ENCODE measurements around the gene SAPCD2.

SAPCD2 gene

DNA sequence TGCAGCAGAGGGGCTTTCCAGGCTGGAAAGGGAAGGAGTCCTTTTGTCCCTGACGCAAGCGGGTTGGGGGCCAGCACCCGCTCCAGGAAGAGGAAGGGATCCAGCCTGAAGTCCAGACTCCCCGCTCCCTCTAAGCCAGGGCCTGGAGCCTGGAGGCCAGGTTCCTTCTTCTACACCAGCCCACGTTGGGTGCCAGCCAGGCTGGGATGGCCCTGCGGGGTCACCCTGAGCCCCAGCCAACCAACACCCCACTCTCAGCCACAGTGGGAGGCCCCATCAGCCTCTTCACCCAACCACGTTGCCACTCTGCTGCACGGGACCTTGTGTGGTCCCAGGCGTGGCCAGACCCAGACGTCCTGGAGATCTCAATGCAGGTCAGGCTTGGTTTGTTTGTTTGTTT is 37.5 kb downstream of the SAPCD2 start:
- FAIRE-seq: no peak

DNA sequence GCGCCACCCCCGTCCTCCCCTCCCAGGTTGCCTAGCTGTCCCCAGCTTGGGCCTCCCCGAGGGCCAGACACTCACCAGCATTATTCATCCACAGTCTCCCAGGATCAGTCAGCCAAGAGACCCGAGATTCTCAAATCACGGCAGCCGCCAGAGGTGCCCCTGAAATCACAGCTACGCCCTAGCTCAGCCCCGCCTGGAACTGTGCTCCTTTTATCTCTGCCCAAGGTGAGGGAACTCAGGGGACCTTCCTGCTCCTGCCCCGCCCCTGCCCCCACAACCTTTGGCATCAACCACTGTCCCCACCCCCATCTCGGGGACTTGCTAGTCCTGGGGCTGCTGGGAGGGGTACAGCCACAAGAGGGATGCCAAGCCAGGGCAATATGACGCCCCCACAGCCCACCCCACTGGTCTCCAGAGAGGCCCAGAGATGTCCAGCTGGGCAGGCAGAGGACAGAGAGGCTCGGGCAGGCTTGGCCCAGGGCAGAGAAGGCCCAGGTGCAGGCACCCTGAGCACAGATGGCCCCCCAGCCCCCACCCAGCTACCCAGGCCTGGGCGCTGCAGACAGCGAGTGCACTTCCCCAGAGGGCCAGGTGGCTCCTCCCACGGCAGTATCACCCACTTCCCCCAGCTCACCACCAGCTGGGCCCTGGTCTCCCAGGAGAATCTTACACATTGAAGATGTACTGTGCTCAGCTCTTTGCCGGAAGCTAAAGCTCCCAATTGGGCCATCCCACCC is 38.3 kb downstream of the SAPCD2 start, which contains the start of gene FUT7:
Gene FUT7 (minus strand): TSS at position 185 of the 737 bp plus-strand sequence. CDS start 97 bp downstream, at position 88.
- TF ChIP-seq, protein P1, sequence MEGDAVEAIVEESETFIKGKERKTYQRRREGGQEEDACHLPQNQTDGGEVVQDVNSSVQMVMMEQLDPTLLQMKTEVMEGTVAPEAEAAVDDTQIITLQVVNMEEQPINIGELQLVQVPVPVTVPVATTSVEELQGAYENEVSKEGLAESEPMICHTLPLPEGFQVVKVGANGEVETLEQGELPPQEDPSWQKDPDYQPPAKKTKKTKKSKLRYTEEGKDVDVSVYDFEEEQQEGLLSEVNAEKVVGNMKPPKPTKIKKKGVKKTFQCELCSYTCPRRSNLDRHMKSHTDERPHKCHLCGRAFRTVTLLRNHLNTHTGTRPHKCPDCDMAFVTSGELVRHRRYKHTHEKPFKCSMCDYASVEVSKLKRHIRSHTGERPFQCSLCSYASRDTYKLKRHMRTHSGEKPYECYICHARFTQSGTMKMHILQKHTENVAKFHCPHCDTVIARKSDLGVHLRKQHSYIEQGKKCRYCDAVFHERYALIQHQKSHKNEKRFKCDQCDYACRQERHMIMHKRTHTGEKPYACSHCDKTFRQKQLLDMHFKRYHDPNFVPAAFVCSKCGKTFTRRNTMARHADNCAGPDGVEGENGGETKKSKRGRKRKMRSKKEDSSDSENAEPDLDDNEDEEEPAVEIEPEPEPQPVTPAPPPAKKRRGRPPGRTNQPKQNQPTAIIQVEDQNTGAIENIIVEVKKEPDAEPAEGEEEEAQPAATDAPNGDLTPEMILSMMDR (IDR thresholded peaks at IDR 0.05; ENCODE audit: insufficient read depth, missing control alignments): no peak
- DNase-seq (ENCODE audit: insufficient read length, low spot score) (no peak), FAIRE-seq (no peak)

More for the DNA sequence above, 37.5 kb downstream of the SAPCD2 start:
- no peak for DNase-seq (ENCODE audit: insufficient read length, low spot score)
- TF ChIP-seq, protein P1 (IDR thresholded peaks at IDR 0.05; ENCODE audit: insufficient read depth, missing control alignments): no peak

DNA sequence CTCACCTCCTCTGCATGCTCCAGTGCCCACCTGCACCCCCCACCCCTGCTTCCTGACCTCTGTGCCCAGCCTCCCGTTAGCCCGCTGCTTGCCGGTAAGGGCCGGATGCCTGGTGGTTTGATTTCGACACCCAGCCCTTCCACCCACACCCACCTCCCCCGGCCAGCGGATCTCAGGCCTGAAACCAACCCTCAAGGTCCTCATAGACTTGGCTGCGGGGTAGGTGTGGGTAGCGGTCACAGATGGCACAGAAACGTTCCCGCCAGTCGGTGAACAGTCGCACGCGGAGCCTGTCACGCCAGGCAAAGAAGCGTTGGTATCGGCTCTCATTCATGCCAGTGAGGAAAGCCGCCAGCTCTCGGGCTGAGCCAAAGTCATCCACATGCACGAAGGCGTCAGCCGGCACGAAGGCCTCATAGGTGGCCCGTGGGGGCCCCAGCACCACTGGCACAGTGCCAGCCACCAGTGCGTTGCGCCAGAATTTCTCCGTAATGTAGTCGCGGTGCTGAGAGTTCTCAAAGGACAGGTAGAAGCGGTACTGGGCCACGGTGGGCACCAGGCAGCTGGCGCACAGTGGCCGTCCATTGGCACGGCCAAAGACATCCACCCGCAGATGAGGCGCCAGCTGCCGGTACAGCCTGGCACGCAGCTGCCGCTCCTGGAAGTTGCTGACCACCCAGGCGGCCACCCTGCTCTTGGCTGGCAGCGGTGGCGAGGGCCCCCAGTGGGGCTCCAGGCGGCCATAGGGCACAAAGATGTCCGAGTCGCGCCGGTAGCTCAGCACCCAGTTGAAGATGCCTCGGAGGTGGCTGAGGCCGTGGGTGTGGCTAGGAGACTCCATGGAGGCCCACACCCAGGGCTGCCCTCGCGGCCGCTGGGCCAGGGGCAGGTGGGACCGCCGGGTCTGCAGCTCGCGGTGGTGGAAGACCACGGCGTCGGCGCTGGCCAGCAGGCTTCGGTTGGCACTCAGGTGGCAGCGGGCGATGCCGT is 39.5 kb downstream of the SAPCD2 start:
- FAIRE-seq: no peak
- no peak for DNase-seq (ENCODE audit: insufficient read length, low spot score)

DNA sequence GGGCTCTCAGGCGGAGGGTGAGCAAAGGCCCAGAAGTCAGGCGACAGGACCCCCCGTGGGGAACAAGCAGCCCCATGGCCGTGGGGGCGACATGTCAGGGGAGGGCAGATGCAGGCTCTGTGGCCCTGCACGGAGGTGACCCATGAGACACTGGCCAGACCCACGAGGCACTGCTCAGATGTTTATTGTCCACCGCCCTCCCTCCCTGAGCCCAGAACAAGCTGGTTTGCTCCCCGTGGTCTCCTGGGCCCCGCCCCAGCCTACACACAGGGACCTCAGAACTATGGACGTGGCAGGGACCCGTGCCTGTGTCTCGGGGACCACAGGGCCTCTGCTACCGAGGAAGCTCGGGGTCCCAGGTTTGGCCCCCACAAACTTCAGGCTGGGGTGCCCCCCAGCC is 40.4 kb downstream of the SAPCD2 start:
- TF ChIP-seq, protein P1 (IDR thresholded peaks at IDR 0.05; ENCODE audit: insufficient read depth, missing control alignments): no peak
- FAIRE-seq (no peak), DNase-seq (ENCODE audit: insufficient read length, low spot score) (no peak)

More for the DNA sequence above, 39.5 kb downstream of the SAPCD2 start:
- TF ChIP-seq, protein P1 (IDR thresholded peaks at IDR 0.05; ENCODE audit: insufficient read depth, missing control alignments): no peak

DNA sequence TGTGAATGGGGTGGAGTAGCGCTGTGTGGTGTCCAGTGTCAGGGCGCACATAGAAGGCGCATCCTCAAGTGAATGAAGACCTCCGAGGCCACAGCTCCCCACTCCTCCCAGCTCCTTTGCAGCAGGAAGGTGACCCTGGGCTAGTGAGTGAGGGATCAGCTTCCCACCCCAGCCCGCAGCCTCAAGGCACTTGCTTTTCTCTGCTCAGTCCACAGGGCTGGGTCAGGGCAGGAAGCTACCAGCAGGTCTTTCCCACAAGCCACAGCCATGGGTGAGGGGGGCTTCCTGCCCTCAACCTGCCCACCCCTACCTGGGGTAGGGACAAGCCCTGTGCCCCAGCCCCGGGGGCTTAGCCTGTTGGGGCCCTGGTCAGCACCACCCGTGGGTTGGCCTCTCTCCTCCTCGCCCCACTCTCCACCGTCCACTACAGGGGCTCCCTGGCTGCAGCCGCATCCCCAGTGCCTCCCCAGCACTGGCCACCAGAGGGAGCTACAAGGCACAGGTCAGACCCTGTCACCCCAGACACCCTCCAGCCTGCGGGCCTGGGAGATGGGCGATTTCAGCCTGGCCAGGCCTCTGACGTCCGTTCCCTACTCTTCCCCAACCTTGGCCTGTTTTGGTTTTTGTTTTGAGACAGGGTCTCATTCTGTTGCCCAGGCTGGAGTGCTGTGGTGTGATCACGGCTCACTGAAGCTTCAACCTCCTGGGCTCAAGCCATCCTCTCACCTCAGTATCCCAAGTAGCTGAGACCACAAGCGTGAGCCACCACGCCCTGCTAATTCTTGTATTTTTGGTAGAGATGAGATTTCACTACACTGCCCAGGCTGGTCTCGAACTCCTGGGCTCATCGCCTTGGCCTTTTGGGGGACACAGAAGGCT is 41.1 kb downstream of the SAPCD2 start:
- TF ChIP-seq, protein P1 (IDR thresholded peaks at IDR 0.05; ENCODE audit: insufficient read depth, missing control alignments): peak; percentile 76
- DNase-seq (ENCODE audit: insufficient read length, low spot score) (no peak), FAIRE-seq (no peak)

DNA sequence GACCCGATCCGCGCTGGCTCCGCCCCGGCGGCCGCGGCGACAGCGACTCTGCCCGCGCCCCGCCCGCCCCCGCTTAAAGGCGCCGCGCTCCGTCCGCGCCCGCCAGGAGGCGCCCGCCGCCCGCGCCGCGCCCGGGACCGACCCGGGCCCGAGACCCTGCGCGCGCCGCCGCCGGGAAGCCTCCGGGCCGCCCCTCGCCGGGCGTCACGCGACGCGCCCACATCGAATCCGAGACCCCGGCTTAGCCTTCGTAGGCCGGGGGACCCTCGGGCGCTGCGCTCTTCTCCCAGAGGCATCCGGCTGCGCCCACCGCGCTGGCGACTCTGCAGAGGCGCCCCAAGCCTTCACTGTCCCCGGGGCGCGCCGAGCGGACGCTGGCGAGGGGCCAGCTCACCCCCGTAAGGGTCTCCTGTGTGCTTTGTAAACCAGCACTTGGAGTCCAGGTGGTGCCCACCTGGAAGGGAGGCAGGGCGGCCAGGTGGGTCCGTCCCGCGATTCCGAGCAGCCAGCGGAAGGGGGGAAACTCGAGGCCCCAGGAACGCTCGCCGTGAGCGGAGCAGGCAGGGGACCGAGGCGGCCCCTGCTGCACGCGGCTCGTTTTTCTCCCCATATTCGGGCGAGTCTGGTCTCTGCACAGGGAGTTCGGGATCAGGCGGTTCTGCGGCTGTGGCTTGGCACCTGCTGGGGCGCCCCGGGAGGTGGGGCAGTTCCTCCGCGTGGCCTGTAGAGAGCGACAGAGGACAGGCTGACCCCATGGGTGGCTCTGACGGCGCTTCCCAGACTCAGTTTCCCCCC is 41.9 kb downstream of the SAPCD2 start:
- DNase-seq (ENCODE audit: insufficient read length, low spot score) (no peak), FAIRE-seq (no peak)
- TF ChIP-seq, protein P1 (IDR thresholded peaks at IDR 0.05; ENCODE audit: insufficient read depth, missing control alignments): peak; percentile 48

Data from D721Med (cell line).